ENCODE results near the gene FAM3C.

- no peak for TF ChIP-seq CTCF (IDR thresholded peaks at IDR 0.05; ENCODE audit: low read length)
- TF ChIP-seq EZH2phosphoT487 (IDR thresholded peaks at IDR 0.05; ENCODE audit: low read length), result no peak
- no peak for TF ChIP-seq EZH2 (optimal IDR thresholded peaks at IDR 0.05; ENCODE audit: low read depth, low read length)
Observed at GRCh38 chr7:121436688-121437087, 40.6 kb upstream of the FAM3C start.

Data from MM.1S (cell line).